CD8-positive, alpha-beta memory T cell (primary cell): Measurements from ENCODE around the gene VPS13A. TPM values are rescaled to one million over a fixed set of nuclear protein-coding genes. Genes with fewer than 3 reads are reported as not detected.

Experiments
- CTCF ChIA-PET: fragments of 350-600 bp; sonication (Branson Sonifier 250); formaldehyde crosslinking; loops from one replicate; lab custom pipeline; 2021; ENCODE audit warnings: antibody characterized with exemption; lab: Charles Lee
- POLR2A ChIA-PET: fragments of 350-600 bp; sonication (Branson Sonifier 250); formaldehyde crosslinking; loops from one replicate; lab custom pipeline; 2021; ENCODE audit warnings: antibody characterized with exemption; lab: Charles Lee
- DNase-seq, 5 donors: peaks; one replicate each; pipeline versions ENCODE4 v3.0.0 to v3.0.0-alpha.2; 2020 to 2022; ENCODE audit warnings: mixed read lengths in 1 of 5
- H3K27ac ChIP-seq: one replicate; pipeline ENCODE4 v1.7.0; 2013; ENCODE audit warnings: low read depth, mild to moderate bottlenecking, low read length, moderate library complexity
- H3K27me3 ChIP-seq: 2 replicates; pipeline ENCODE4 v1.7.0; 2013; ENCODE audit warnings: low read length, mild to moderate bottlenecking; ENCODE audit not compliant: insufficient read depth, poor library complexity, severe bottlenecking
- H3K36me3 ChIP-seq: 2 replicates; pipeline ENCODE4 v1.7.0; 2013; ENCODE audit warnings: mild to moderate bottlenecking, low read length, moderate library complexity; ENCODE audit not compliant: insufficient read depth
- H3K4me1 ChIP-seq: 2 replicates; pipeline ENCODE4 v1.7.0; 2013; ENCODE audit warnings: mild to moderate bottlenecking, low read length, moderate library complexity; ENCODE audit not compliant: insufficient read depth
- H3K4me3 ChIP-seq: 2 replicates; pipeline ENCODE4 v1.7.0; 2013; ENCODE audit warnings: mild to moderate bottlenecking, low read length
- H3K9me3 ChIP-seq: 2 replicates; pipeline ENCODE4 v1.7.0; 2013; ENCODE audit warnings: mild to moderate bottlenecking, low read length
- H3K27ac Mint-ChIP-seq, 8 donors: one replicate each; pipeline ENCODE4 v1.8.0; 2020 to 2021; ENCODE audit warnings: mixed read lengths in 8 of 8, mild to moderate bottlenecking in 6 of 8, inconsistent platforms in 3 of 8, moderate library complexity in 3 of 8
- H3K27me3 Mint-ChIP-seq, 2 donors: one replicate each; pipeline ENCODE4 v1.8.0; 2020 to 2021; ENCODE audit warnings: mixed read lengths in 2 of 2, mild to moderate bottlenecking in 1 of 2, moderate library complexity in 1 of 2
- H3K36me3 Mint-ChIP-seq, 3 donors: one replicate each; pipeline ENCODE4 v1.8.0; 2020 to 2021; ENCODE audit warnings: mixed read lengths in 3 of 3, inconsistent platforms in 1 of 3, mild to moderate bottlenecking in 1 of 3
- H3K4me1 Mint-ChIP-seq, 3 donors: one replicate each; pipeline ENCODE4 v1.8.0; 2020 to 2021; ENCODE audit warnings: mixed read lengths in 3 of 3, inconsistent platforms in 1 of 3, mild to moderate bottlenecking in 1 of 3
- H3K4me3 Mint-ChIP-seq, 7 donors: one replicate each; pipeline ENCODE4 v1.8.0; 2020 to 2021; ENCODE audit warnings: mixed read lengths in 7 of 7, mild to moderate bottlenecking in 6 of 7, moderate library complexity in 4 of 7, inconsistent platforms in 2 of 7
- H3K9me3 Mint-ChIP-seq, 5 donors: one replicate each; pipeline ENCODE4 v1.8.0; 2020 to 2022; ENCODE audit warnings: mixed read lengths in 5 of 5, mild to moderate bottlenecking in 3 of 5, moderate library complexity in 2 of 5, inconsistent platforms in 1 of 5
- polyA plus RNA-seq: library from polyadenylated mRNA; unstranded; fragments of 300-500 nt; fragmentation: Illumina TruSeq; gene quantifications from one replicate; pipeline ENCODE4 v1.2.3, GENCODE V29; 2021
- total RNA-seq, 2 experiments: library from RNA; stranded (reverse); gene quantifications; one replicate each; pipeline ENCODE4 v1.2.3, GENCODE V29; 2021

The VPS13A gene
- total and polyA plus RNA-seq, 3 experiments from 2014 or later = 4.4 to 29.8 (median 29.7) TPM

DNA sequence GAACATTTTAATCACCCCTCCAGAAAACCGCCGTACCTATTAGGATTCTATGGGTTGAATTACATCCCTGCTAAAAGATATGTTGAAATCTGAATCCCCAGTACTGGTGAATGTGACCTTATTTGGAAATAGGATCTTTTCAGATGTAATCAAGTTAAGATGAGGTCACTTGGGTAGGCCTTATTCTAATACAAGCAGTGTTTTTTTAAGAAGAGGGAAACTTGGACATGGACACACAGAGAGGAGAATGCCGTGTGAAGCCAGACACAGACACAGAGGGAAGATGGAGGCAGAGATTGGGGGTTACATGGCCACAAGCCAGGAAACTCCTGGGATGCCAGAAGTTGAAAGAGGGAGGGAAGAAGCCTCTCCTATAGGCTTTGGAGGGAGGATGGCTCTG, 287.3 kb downstream of the VPS13A start:
- ChIA-PET POLR2A (no interaction called here), CTCF (interaction anchor here (3.7 kb wide), 1 partner anchor 8 kb away, joined by 17 read pairs; no protein-coding TSS in a partner anchor)
- Histone ChIP-seq H3K36me3 (no peaks in the 10 kb centered on the region), H3K9me3 (no peaks in the 10 kb centered on the region), H3K4me1 (no peaks in the 10 kb centered on the region), H3K27me3 (no peaks in the 10 kb centered on the region), H3K4me3 (no peak overlapping the region), H3K27ac (no peak overlapping the region)
- no peak overlapping the region for H3K4me3 Mint-ChIP-seq
- no peak overlapping the region for H3K27ac Mint-ChIP-seq
- DNase-seq = no peak
- H3K9me3 Mint-ChIP-seq = peaks cover 0 to 2% (median 0%) of the 10 kb centered on the region in 5 donors
- H3K4me1 Mint-ChIP-seq = no peaks in the 10 kb centered on the region
- no peaks in the 10 kb centered on the region for H3K36me3 Mint-ChIP-seq
- H3K27me3 Mint-ChIP-seq = peaks cover 6 to 17% of the 10 kb centered on the region in 2 donors

DNA sequence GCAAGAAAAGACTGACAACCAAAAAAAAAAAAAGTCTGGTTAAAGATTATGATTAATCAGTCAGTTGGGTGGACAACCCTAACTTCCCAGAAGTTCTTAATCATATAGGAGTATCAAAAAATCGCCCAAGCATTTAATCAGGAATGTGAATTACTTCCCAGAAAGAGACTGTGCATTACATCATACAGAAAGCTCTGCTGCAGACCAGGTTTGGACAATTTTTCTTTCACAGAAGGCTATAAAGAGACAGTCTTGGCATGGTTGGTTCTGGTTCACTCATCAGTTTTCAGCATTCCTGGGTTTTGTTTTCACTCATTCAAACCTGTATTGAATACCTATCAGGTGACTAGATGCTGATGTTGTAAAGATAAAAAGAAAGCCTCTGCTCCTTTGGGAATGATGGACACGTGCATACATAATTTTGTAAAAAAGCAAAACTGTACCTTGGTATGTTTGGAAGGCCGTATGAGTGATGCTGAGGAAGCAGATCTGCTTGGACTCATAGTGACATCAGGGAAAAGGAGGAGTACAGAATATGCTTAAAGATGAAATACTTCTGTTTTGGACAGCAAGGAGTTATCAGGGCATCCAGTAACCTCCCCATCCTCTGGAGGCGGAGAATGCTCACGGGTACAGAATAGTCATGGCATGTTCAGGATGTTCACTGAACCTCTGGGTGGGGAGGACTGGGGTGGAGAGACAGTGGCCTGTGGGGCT, 292.3 kb downstream of the VPS13A start:
- Histone ChIP-seq H3K27ac (no peak overlapping the region), H3K4me3 (no peak overlapping the region), H3K36me3 (no peaks in the 10 kb centered on the region), H3K27me3 (no peaks in the 10 kb centered on the region), H3K4me1 (no peaks in the 10 kb centered on the region), H3K9me3 (no peaks in the 10 kb centered on the region)
- CTCF ChIA-PET = no interaction called here
- H3K27me3 Mint-ChIP-seq = peaks cover 4 to 15% of the 10 kb centered on the region in 2 donors
- H3K36me3 Mint-ChIP-seq = no peaks in the 10 kb centered on the region
- H3K4me1 Mint-ChIP-seq = no peaks in the 10 kb centered on the region
- POLR2A ChIA-PET = no interaction called here
- no peak overlapping the region for H3K27ac Mint-ChIP-seq
- H3K4me3 Mint-ChIP-seq = no peak overlapping the region
- peaks cover 0 to 2% (median 0%) of the 10 kb centered on the region in 5 donors for H3K9me3 Mint-ChIP-seq
- DNase-seq = no peak

Other genes with a start within 250 kb of the VPS13A start
- not detected for gene FOXB2, start 157.9 kb upstream of the VPS13A start, total RNA-seq
- gene FOXB2, start 157.9 kb upstream of the VPS13A start, polyA plus RNA-seq = not detected